Thyroid gland (tissue), 4 donors: ENCODE measurements around the gene UBAC1.

Source experiments
- CTCF ChIP-seq, 6 experiments: fragments of 200-600 bp in 3 of 6; fragments of 450-650 bp in 3 of 6; sonication (generic) in 3 of 6; IDR thresholded peaks; one replicate each; pipeline ENCODE4 v1.5.1; 2016 to 2019; ENCODE audit warnings: antibody characterized with exemption in 6 of 6, mild to moderate bottlenecking in 2 of 6, inconsistent platforms in 1 of 6, moderate library complexity in 1 of 6
- POLR2A ChIP-seq, 2 donors: fragments of 450-650 bp; IDR thresholded peaks; one replicate each; pipeline ENCODE4 v1.6.1; 2017; ENCODE audit warnings: antibody characterized with exemption in 2 of 2, mild to moderate bottlenecking in 2 of 2, moderate library complexity in 1 of 2

GRCh38 chr9:135973277-135974219 is 12.4 kb upstream of the UBAC1 start:
- no peak for TF ChIP-seq POLR2A (IDR thresholded peaks at IDR 0.05)
- no peak for TF ChIP-seq CTCF (IDR thresholded peaks at IDR 0.05)
